Neural progenitor cell (in vitro differentiated cells): ENCODE results near the gene POTEF.
"Not testable (repeated sequence)": the region's sequence is repeated elsewhere in the genome, so short reads cannot be mapped to it uniquely, and the experiment has no call there.

Experiments
- EZH2 ChIP-seq: fragments of 200-600 bp; sonication (generic); IDR thresholded peaks from 2 replicates; pipeline ENCODE4 v1.6.1; 2017; ENCODE audit warnings: antibody characterized with exemption, mild to moderate bottlenecking, moderate library complexity
- EZH2phosphoT487 ChIP-seq: fragments of 200-600 bp; sonication (generic); IDR thresholded peaks from 2 replicates; pipeline ENCODE4 v1.6.1; 2017; ENCODE audit warnings: antibody characterized with exemption
- TF ChIP-seq, protein P1 (sequence below): fragments of 200-600 bp; sonication (generic); IDR thresholded peaks from 2 replicates; pipeline ENCODE4 v1.5.1; 2017; ENCODE audit warnings: antibody characterized with exemption, mild to moderate bottlenecking

DNA sequence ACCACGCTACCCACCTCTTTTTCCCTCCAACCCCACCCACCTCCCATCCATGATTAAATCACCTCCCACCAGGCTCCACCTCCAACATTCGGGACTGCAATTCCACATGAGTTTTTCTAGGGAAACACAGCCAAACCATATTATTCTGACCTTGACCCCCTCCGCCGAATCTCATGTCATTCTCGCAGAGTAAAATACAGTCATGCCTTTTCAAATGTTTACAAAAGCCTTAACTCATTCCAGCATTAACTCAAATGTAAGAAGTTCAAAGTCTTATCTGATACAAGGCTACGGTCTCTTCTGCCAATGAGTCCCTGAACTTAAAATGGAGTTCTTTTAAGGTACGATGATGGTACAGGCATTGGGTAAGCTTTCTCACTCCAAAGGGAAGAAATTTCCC lies 72.7 kb downstream of the POTEF start:
- TF ChIP-seq, protein P1, sequence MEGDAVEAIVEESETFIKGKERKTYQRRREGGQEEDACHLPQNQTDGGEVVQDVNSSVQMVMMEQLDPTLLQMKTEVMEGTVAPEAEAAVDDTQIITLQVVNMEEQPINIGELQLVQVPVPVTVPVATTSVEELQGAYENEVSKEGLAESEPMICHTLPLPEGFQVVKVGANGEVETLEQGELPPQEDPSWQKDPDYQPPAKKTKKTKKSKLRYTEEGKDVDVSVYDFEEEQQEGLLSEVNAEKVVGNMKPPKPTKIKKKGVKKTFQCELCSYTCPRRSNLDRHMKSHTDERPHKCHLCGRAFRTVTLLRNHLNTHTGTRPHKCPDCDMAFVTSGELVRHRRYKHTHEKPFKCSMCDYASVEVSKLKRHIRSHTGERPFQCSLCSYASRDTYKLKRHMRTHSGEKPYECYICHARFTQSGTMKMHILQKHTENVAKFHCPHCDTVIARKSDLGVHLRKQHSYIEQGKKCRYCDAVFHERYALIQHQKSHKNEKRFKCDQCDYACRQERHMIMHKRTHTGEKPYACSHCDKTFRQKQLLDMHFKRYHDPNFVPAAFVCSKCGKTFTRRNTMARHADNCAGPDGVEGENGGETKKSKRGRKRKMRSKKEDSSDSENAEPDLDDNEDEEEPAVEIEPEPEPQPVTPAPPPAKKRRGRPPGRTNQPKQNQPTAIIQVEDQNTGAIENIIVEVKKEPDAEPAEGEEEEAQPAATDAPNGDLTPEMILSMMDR = not testable (repeated sequence)
- not testable (repeated sequence) for TF ChIP-seq EZH2phosphoT487, EZH2
